Loucy (cell line): ENCODE data around the gene CELSR1.

Experiments used
- CTCF ChIP-seq: fragments of 200-600 bp; sonication (generic); conservative IDR thresholded peaks from 2 replicates; pipeline ENCODE4 v1.5.1; 2014; ENCODE audit warnings: mild to moderate bottlenecking, antibody characterized with exemption, low read length
- EZH2phosphoT487 ChIP-seq: fragments of 200-600 bp; IDR thresholded peaks from 2 replicates; pipeline ENCODE4 v1.6.1; 2018; ENCODE audit warnings: antibody characterized with exemption, mild to moderate bottlenecking, moderate library complexity, borderline replicate concordance

DNA sequence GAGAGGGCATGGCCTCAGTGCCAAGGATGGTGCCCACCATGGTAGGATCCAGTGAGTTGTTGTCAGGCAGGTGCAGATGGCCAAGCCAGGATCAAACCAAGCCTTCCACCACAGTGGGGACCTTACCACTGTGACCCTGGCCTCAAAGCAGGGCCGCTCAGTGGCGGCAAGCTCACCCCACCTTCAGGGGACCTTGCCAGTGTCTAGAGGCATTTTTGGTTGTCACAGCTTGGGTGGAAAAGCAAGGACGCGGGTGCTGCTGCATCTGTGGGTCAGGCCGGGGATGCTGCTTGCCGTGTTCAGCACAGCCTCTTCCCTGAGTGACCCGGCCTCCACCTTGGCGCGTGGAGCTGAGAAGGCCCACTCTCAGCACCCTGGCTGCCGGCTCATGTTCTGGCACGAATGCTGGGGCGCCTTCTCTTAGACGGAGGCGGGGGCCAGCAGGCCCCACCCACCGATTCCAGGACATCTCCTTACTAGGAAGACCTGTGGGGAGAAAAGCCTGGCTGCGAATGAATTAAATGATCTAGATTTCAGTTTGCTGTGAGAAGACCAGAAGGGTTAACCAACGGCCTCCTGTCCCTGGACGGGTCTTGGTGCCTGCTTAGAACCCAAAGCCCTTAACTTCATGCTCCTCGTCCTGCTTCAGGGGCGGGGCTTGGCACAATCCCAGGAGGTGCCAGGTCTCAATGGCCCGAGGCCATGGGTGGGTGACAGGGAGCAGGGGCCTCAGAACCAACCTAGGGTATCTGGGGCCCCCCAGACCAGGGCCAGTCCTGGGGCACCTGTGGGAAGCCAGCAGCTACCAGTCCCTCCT is 183.0 kb downstream of the CELSR1 start:
- TF ChIP-seq CTCF (no peak), EZH2phosphoT487 (no peak)
